GM10266 (cell line): Measurements from ENCODE around the gene KRTAP3-2.

Experiments
- DNase-seq: peaks from one replicate; pipeline ENCODE4 v3.0.0; 2012; ENCODE audit errors: extremely low spot score
- TF ChIP-seq, protein P1 (sequence below): IDR thresholded peaks from 2 replicates; pipeline ENCODE4 v1.5.1; 2012; ENCODE audit warnings: mild to moderate bottlenecking, low read depth; ENCODE audit not compliant: control insufficient read depth, insufficient read depth; ENCODE audit errors: missing control alignments

KRTAP3-2 gene

DNA sequence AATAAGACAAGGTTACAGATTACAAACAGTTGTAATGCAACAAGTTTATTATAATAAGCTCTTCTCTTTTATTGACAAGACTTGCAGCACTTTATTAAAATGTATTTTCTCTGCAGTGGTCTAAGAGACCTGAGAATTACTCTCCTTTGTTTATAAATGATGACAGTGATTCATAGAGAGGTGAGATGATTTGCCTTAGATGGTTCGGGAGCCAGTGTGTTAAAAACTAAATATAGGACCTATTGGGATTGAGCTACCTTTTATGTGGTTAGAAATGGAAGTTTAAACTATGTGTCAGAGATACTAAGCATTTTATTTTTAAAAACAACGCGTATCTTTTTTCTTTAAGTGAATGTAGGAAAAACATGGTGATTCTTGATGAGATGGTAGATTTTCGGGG lies 2.9 kb downstream of the KRTAP3-2 start:
- TF ChIP-seq, protein P1, sequence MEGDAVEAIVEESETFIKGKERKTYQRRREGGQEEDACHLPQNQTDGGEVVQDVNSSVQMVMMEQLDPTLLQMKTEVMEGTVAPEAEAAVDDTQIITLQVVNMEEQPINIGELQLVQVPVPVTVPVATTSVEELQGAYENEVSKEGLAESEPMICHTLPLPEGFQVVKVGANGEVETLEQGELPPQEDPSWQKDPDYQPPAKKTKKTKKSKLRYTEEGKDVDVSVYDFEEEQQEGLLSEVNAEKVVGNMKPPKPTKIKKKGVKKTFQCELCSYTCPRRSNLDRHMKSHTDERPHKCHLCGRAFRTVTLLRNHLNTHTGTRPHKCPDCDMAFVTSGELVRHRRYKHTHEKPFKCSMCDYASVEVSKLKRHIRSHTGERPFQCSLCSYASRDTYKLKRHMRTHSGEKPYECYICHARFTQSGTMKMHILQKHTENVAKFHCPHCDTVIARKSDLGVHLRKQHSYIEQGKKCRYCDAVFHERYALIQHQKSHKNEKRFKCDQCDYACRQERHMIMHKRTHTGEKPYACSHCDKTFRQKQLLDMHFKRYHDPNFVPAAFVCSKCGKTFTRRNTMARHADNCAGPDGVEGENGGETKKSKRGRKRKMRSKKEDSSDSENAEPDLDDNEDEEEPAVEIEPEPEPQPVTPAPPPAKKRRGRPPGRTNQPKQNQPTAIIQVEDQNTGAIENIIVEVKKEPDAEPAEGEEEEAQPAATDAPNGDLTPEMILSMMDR: no peak
- no peak for DNase-seq

DNA sequence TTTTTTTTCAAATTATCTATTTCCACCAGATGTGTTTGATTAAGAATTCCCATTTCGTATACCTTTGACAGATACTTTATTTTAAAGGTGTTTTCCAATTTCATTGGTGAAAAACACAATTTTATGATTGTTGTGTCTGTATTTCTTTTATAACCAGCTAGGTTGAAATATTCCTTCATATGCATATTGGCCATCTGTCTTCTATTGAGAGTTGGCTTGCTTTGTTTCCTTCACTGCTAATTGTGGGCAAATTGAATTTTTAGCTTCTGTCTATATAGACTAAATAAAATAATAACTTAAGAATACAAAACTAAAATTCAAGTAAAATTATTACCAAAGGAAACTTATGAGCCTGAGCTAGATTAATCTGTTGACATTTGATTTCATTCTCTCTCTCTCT lies 4.6 kb downstream of the KRTAP3-2 start:
- TF ChIP-seq, protein P1: no peak
- DNase-seq: no peak

DNA sequence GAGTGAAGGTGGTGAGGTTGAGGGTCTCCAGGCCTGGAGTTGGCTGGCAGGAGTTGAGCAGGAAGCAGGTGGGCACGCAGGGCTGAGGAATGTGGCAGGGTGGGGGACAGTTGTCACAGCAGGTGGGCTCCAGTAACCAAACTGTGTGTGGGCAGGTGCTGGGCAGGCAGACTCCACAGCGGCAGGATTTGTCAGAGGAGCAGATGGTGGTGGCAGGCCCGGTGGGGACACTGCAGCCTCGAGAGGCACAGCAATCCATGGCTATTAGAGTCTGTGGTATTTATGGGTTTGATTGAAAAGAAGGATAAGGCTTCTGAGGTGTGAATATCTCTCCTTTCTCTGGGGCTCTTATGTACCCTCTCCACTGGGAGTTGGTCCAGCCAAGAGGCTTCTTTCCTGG lies 5.9 kb downstream of the KRTAP3-2 start, which contains the start of gene KRTAP3-3:
KRTAP3-3 (minus strand) TSS at position 326 of the 400 bp plus-strand sequence; CDS start at position 259, 67 bp downstream.
- DNase-seq: no peak
- TF ChIP-seq, protein P1: no peak

DNA sequence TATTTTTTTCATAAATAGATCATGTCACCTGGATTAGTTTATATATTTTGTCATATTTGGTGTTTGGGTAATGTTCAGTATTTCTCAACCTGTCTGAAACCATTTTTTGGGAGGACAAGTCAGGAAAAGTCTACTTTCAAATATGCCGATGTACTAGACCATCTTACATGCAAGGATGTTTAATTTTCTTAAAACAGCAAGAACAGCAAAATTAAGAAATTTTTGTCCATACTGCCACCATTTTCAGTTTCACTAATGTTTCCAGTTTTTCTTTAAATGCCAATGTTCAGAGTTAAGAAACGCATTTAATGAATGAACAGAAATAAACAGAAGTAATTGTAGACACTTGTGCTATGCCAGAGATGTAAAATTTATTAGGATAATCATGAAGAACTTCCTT lies 6.6 kb downstream of the KRTAP3-2 start:
- no peak for DNase-seq
- TF ChIP-seq, protein P1: no peak

DNA sequence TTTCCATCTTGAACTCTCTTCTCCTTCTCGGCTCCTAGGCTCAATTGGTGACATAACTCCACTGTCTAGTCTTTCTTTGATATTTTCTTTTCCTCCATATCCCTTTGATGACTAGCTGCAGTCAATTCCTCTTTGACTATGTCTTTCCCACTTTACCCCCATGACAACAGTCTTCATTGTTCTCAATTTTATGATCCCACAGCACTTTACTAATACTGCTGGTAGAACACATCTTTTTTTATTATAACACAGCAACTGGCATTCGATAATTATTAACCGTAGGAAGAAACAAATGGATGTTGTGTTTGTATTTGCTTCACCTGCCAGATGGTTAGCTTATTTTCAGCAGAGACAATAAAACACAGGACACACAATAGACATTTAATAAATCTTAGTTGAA lies 7.0 kb downstream of the KRTAP3-2 start:
- TF ChIP-seq, protein P1: no peak
- no peak for DNase-seq

DNA sequence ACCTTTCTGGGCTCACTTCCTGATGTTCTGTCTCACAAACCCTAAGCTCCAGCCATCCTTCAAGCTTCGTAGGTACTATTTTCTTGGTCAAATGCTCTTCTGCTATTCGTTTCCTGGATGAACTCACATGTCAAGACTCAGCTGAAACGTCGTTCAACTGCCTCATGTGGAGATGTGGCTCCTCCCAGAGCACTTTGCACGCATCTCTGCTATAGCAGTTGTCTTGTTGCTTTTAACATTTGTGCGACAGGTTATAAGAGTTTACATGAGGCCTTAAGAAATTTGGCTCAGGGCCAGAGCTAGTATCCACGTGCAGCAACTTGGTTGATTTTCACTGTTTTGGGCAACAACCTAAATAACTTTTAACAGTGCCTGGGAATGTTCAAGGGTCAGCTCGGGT lies 12.8 kb downstream of the KRTAP3-2 start:
- DNase-seq: no peak
- TF ChIP-seq, protein P1: no peak

DNA sequence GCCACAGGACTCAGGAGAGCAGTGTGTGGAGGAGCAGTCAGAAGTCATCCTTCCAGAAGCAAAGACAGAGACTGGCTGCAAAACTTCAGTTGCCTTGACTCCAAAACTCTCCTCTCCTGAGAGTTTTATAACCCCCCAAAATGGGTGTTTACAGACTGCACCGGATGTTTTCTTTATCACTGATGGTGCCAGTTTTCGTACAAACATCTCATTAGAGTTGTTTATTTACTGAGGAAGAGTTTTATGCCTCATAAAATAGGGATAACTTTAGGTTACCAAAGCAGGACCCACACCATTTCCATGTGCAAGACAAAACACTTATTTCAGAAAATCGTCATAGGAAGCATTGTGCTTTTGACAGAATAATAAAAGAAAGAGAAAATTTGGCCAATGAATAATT lies 15.5 kb downstream of the KRTAP3-2 start, which contains the start of gene KRT40:
KRT40 (minus strand) TSS at position 101 of the 400 bp plus-strand sequence; CDS start at position 48, 53 bp downstream.
- no peak for DNase-seq
- TF ChIP-seq, protein P1: no peak
